ENCODE data around the gene LRRC73.
"Not testable (repeated sequence)": the region's sequence is repeated elsewhere in the genome, so short reads cannot be mapped to it uniquely, and the experiment has no call there.

Gene LRRC73

DNA sequence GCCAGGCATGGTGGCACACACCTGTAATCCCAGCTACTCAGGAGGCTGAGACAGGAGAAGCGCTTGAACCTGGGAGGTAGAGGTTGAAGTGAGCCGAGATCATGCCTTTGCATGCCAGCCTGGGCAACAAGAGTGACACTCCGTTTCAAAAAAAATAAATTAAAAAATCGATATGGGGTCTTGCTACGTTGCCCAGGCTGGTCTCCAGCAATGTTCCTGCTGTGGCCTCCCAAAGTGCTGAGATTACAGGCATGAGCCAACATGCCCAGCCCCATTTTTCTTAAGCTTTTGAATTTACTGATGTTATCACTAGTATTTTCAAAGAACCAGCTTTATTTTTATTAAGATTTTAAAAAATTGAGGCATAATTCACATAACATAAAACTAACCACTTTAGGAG lies 30.4 kb upstream of the LRRC73 start:
- ChIA-PET POLR2A (ENCODE audit: low non-redundant PET) (no interaction called here), CTCF (interaction anchor here (0.7 kb wide), 1 partner anchor 176 kb away, joined by 4 read pairs; no protein-coding TSS in a partner anchor)
- TF ChIP-seq, protein P1, sequence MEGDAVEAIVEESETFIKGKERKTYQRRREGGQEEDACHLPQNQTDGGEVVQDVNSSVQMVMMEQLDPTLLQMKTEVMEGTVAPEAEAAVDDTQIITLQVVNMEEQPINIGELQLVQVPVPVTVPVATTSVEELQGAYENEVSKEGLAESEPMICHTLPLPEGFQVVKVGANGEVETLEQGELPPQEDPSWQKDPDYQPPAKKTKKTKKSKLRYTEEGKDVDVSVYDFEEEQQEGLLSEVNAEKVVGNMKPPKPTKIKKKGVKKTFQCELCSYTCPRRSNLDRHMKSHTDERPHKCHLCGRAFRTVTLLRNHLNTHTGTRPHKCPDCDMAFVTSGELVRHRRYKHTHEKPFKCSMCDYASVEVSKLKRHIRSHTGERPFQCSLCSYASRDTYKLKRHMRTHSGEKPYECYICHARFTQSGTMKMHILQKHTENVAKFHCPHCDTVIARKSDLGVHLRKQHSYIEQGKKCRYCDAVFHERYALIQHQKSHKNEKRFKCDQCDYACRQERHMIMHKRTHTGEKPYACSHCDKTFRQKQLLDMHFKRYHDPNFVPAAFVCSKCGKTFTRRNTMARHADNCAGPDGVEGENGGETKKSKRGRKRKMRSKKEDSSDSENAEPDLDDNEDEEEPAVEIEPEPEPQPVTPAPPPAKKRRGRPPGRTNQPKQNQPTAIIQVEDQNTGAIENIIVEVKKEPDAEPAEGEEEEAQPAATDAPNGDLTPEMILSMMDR (conservative IDR thresholded peaks at IDR 0.05; ENCODE audit: low read depth): no peak
- DNase-seq (ENCODE audit: low spot score): no peak
- H3K27ac ChIP-seq: peak overlapping the region; percentile 18; the same call in 1 of the 2 replicates

DNA sequence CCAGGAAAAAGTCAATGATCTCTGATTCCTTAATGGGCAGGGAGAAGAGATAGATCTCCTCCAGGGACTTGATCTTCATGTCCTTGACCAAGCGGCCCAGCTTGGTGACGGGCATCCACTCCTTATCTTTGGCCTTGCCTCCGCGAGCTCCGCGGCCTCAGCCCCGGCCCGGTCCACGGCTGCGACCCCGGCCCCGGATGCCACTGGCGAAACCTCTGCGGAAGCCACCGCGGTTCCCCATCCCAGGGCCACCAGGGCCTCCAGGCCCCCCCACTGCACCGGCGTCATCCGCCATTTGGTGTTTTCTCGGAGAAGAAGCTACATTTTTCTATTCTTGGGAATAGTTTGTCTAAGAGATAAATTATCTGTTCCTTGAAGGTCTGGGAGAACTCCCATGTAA lies 29.3 kb upstream of the LRRC73 start:
- CTCF ChIA-PET; H3K27ac ChIP-seq; DNase-seq (ENCODE audit: low spot score); POLR2A ChIA-PET (ENCODE audit: low non-redundant PET): not testable (repeated sequence)

DNA sequence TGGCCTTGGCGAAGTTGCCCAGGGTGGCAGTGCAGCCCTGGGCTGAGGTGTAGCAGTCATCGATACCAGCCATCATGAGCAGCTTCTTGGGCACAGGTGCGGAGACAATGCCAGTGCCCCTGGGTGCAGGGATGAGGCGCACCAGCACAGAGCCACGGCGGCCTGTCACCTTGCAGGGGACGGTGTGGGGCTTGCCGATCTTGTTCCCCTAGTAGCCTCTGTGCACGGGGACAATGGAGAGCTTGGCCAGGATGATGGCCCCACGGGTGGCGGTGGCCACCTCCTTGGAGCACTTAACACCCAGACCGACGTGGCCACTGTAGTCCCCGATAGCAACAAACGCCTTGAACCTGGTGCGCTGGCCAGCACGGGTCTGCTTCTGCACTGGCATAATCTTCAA lies 28.8 kb upstream of the LRRC73 start:
- DNase-seq (ENCODE audit: low spot score); H3K27ac ChIP-seq; POLR2A ChIA-PET (ENCODE audit: low non-redundant PET): not testable (repeated sequence)
- CTCF ChIA-PET: interaction anchor here (0.6 kb wide), 1 partner anchor 20 kb away, joined by 4 read pairs; no protein-coding TSS in a partner anchor

DNA sequence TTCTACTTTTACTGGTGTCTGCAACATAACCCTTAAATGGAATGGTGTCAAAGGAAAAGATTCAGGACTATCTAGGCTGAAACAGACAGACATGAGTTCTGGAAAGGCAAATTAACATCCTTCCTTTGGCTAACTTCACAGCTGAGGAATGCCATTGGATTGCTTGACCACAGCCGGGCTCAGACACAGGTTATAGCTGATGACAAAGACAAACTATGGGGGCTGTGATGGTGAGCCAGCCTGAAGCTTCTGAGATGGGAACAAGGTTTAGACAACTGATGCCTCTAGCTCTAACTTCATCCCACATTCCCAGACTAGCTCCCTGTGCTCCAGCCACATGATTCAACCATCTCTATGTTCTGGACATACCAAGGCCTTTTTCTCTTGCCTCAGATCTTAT lies 22.1 kb upstream of the LRRC73 start:
- TF ChIP-seq, protein P1 (conservative IDR thresholded peaks at IDR 0.05; ENCODE audit: low read depth): no peak
- DNase-seq (ENCODE audit: low spot score): no peak
- ChIA-PET CTCF (no interaction called here), POLR2A (ENCODE audit: low non-redundant PET) (interaction anchor here (0.6 kb wide), 1 partner anchor 32 kb away, joined by 3 read pairs; no protein-coding TSS in a partner anchor)
- H3K27ac ChIP-seq: no peak overlapping the region

DNA sequence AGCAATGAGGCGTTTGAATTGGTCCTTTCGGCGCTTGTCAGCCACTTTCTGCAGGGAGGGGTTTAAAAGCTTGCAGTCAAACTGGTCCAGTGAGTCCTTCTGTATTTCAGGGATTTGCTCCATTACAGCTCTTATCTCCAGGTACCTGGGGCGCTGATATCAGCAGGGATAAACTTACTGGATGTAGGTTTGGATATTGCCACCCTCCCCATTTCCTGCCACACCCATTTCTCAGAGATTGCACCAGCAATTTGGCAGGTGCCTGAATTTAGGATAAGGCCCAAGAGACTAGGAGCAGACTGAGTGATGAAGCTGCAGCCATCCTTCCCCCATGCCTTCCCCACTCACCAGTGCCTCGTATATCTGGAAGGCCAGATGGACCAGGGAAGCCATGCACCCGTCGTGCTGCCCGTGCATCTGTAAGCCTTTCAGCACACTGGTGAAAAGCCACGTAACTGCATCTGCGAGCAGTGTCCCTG lies 14.4 kb upstream of the LRRC73 start:
- CTCF ChIA-PET: interaction anchor here (0.5 to 2.0 kb wide), 3 partner anchors 17 to 289 kb away, joined by 4 read pairs; no protein-coding TSS in a partner anchor
- H3K27ac ChIP-seq: peak overlapping the region; percentile 63
- TF ChIP-seq, protein P1 (conservative IDR thresholded peaks at IDR 0.05; ENCODE audit: low read depth): no peak
- no peak for DNase-seq (ENCODE audit: low spot score)
- POLR2A ChIA-PET (ENCODE audit: low non-redundant PET): interaction anchor here (0.6 kb wide), 1 partner anchor 492 kb away, joined by 5 read pairs; no protein-coding TSS in a partner anchor

DNA sequence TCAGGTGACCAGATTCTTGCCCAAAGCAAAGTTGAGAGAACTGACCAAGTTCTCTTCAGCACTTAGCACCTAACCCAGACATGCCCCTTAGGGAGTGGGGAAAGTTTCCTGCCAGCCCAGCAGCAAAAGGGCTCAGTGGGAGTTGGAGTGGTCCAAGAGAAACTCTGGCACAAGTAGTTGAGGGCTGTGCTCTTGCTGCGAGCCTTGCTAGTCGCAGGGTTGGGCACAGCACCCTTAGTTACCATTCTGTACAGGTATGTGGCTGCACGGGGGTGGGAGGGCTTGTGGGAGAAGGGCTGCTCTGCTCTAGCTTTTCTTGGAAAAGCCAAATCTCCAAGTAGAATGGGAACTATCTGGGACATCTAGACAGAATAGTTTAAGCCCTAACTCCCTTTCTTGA lies 13.1 kb upstream of the LRRC73 start:
- no peak for DNase-seq (ENCODE audit: low spot score)
- TF ChIP-seq, protein P1 (conservative IDR thresholded peaks at IDR 0.05; ENCODE audit: low read depth): no peak
- ChIA-PET POLR2A (ENCODE audit: low non-redundant PET) (no interaction called here), CTCF (no interaction called here)
- H3K27ac ChIP-seq: peak overlapping the region; percentile 63

DNA sequence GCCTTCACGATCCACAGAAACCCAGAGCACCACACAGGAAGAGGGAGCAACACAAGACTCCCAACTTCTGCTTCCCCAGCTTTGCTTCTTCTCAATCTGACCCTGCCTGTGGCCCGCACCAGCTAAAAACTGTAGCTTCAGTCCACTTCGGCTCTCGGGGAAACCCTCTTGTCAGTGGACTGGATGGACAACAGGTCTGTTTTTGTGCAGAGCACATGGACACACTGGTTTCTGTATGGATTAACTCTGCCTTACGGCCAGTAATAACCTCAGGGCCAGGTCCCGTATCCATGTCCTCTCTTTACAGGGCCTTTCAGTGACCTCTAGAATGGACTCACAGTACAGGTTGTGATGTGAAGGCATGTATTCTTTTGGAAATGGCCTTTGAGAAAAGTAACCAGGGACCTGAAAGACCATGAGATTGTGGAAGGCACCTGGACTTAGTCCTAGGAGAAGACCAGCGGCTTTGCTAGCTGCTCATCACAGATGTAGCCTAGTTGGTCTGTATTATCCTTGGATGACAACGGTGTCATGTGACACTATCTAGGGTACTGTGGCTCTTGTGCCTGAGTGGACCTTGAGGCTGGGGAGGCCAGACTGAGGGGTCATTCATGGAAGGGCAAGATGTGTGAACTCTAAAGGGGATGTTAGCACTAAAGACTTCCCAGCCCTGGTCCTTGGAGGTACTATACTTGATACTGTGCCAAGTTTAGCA lies 12.6 kb upstream of the LRRC73 start:
- H3K27ac ChIP-seq: no peak overlapping the region
- TF ChIP-seq, protein P1 (conservative IDR thresholded peaks at IDR 0.05; ENCODE audit: low read depth): no peak
- CTCF ChIA-PET: interaction anchor here (0.6 kb wide), 1 partner anchor 16 kb away, joined by 3 read pairs; no protein-coding TSS in a partner anchor
- DNase-seq (ENCODE audit: low spot score): no peak
- POLR2A ChIA-PET (ENCODE audit: low non-redundant PET): no interaction called here
